OCI-LY7 (cell line): ENCODE data around the gene PGF. TPM values are rescaled to one million over a fixed set of nuclear protein-coding genes. Genes with fewer than 3 reads are reported as not detected.
"Not testable (repeated sequence)": the region's sequence is repeated elsewhere in the genome, so short reads cannot be mapped to it uniquely, and the experiment has no call there.

Experiments used
- BruUV-seq: library from RNA; stranded (reverse); fragments of 400-500 nt; replicated peaks from 2 replicates; lab custom pipeline; 2021; lab: Mats Ljungman, UMichigan
- CTCF ChIA-PET: fragments of 300-600 bp; sonication (Branson Sonifier 250); formaldehyde crosslinking; loops from one replicate; lab custom pipeline; 2022; ENCODE audit warnings: antibody characterized with exemption; ENCODE audit not compliant: unreplicated experiment; lab: Charles Lee
- POLR2A ChIA-PET: fragments of 300-600 bp; sonication (Branson Sonifier 250); formaldehyde crosslinking; loops from one replicate; lab custom pipeline; 2022; ENCODE audit warnings: antibody characterized with exemption; lab: Charles Lee
- DNase-seq: peaks from one replicate; pipeline ENCODE4 v3.0.0-alpha.2; 2015; ENCODE audit warnings: low spot score
- H2AFZ ChIP-seq: fragments of 200-600 bp; sonication (generic), shearing (Covaris generic); 2 replicates; pipeline ENCODE4 v1.6.1; 2014; ENCODE audit warnings: mild to moderate bottlenecking, antibody characterized with exemption, low read length, moderate library complexity
- H3K27ac ChIP-seq: fragments of 200-600 bp; sonication (generic); 2 replicates; pipeline ENCODE4 v1.5.1; 2014; ENCODE audit warnings: mixed run types, low read depth, mild to moderate bottlenecking, moderate library complexity, low read length, inconsistent platforms; ENCODE audit not compliant: poor library complexity, severe bottlenecking
- H3K36me3 ChIP-seq: fragments of 200-600 bp; sonication (generic); 2 replicates; pipeline ENCODE4 v1.6.1; 2014; ENCODE audit warnings: mild to moderate bottlenecking, antibody characterized with exemption, low read length, moderate library complexity, mixed read lengths; ENCODE audit not compliant: insufficient read depth
- H3K4me1 ChIP-seq: fragments of 200-600 bp; sonication (generic); 2 replicates; pipeline ENCODE4 v1.5.1; 2014; ENCODE audit warnings: mild to moderate bottlenecking, low read length; ENCODE audit not compliant: insufficient read depth, poor library complexity, severe bottlenecking
- H3K4me2 ChIP-seq: fragments of 200-600 bp; sonication (generic); 2 replicates; pipeline ENCODE4 v1.6.1; 2014; ENCODE audit warnings: mild to moderate bottlenecking, low read length
- H3K4me3 ChIP-seq: fragments of 200-600 bp; sonication (generic); 2 replicates; pipeline ENCODE4 v1.5.1; 2014; ENCODE audit warnings: mild to moderate bottlenecking, low read depth, low read length; ENCODE audit not compliant: poor library complexity, severe bottlenecking
- H3K79me2 ChIP-seq: fragments of 200-600 bp; sonication (generic); 2 replicates; pipeline ENCODE4 v1.6.1; 2016; ENCODE audit warnings: low read depth, mild to moderate bottlenecking, low read length, moderate library complexity, mixed read lengths; ENCODE audit not compliant: insufficient read depth
- H3K9me2 ChIP-seq: fragments of 200-600 bp; sonication (generic); 2 replicates; pipeline ENCODE4 v1.6.1; 2016; ENCODE audit warnings: mild to moderate bottlenecking, low read length, mixed read lengths; ENCODE audit not compliant: insufficient read depth
- H3K9me3 ChIP-seq: fragments of 200-600 bp; sonication (generic); 2 replicates; pipeline ENCODE4 v1.6.1; 2014; ENCODE audit warnings: mild to moderate bottlenecking, mixed run types, low read length, mixed read lengths
- H4K20me1 ChIP-seq: fragments of 200-600 bp; sonication (generic); 2 replicates; pipeline ENCODE4 v1.6.1; 2014; ENCODE audit warnings: mild to moderate bottlenecking, antibody characterized with exemption, low read length, moderate library complexity, mixed read lengths; ENCODE audit not compliant: insufficient read depth
- EZH2phosphoT487 ChIP-seq: fragments of 200-600 bp; sonication (generic); IDR thresholded peaks from 2 replicates; pipeline ENCODE4 v1.6.1; 2018; ENCODE audit warnings: low read depth, borderline replicate concordance, mild to moderate bottlenecking, mixed run types, antibody characterized with exemption, low read length, moderate library complexity, mixed read lengths
- intact Hi-C: fragments of 100-400 bp; cut with micrococcal nuclease; formaldehyde crosslinking; loops from one replicate; pipeline ENCODE4 v1.10.0; 2022; ENCODE audit not compliant: unreplicated experiment
- total RNA-seq, 2 experiments: library from RNA; depleted of rRNA in 1 of 2; stranded (reverse); fragments of >200 nt in 1 of 2; shearing (Covaris generic) in 1 of 2; gene quantifications; 2 replicates each; pipeline ENCODE4 v1.2.3, GENCODE V29; 2014 to 2022
- TF ChIP-seq, protein P1 (sequence below): fragments of 200-600 bp; sonication (generic); conservative IDR thresholded peaks from 2 replicates; pipeline ENCODE4 v1.5.1; 2014; ENCODE audit warnings: mild to moderate bottlenecking, antibody characterized with exemption, low read length, moderate library complexity, mixed read lengths

Gene PGF
- total RNA-seq, 2 experiments from 2014 or later = 0.09 to 0.19 TPM

DNA sequence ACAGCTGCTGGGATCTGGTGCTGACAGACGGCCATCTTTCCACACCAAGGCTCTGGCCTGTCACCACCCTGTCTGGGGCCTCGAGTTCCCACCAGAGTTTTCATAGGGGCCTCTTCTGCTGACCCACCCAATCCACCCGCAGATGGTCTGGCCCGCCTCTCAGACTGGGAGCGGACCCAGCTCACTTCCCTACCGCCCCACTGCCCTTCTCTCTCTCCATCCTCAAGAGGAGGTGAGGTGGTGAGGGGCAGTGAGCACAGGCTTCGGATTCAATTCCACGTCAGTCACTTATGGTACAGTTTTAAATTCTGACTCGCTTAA lies 20.1 kb downstream of the PGF start:
- BruUV-seq = no TSS peak
- no peaks in the 10 kb centered on the region for H4K20me1 ChIP-seq
- no peak overlapping the region for H3K4me2 ChIP-seq
- no peaks in the 10 kb centered on the region for H3K9me2 ChIP-seq
- no peaks in the 10 kb centered on the region for H3K36me3 ChIP-seq
- intact Hi-C loops = no loop called here
- DNase-seq = no peak
- no peaks in the 10 kb centered on the region for H3K79me2 ChIP-seq
- TF ChIP-seq, protein P1, sequence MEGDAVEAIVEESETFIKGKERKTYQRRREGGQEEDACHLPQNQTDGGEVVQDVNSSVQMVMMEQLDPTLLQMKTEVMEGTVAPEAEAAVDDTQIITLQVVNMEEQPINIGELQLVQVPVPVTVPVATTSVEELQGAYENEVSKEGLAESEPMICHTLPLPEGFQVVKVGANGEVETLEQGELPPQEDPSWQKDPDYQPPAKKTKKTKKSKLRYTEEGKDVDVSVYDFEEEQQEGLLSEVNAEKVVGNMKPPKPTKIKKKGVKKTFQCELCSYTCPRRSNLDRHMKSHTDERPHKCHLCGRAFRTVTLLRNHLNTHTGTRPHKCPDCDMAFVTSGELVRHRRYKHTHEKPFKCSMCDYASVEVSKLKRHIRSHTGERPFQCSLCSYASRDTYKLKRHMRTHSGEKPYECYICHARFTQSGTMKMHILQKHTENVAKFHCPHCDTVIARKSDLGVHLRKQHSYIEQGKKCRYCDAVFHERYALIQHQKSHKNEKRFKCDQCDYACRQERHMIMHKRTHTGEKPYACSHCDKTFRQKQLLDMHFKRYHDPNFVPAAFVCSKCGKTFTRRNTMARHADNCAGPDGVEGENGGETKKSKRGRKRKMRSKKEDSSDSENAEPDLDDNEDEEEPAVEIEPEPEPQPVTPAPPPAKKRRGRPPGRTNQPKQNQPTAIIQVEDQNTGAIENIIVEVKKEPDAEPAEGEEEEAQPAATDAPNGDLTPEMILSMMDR = no peak
- no peak for TF ChIP-seq EZH2phosphoT487
- H3K4me1 ChIP-seq = peaks cover 23% of the 10 kb centered on the region
- no peak overlapping the region for H3K4me3 ChIP-seq
- no peak overlapping the region for H3K27ac ChIP-seq
- no peak overlapping the region for H2AFZ ChIP-seq
- no peaks in the 10 kb centered on the region for H3K9me3 ChIP-seq
- ChIA-PET POLR2A (no interaction called here), CTCF (no interaction called here)

DNA sequence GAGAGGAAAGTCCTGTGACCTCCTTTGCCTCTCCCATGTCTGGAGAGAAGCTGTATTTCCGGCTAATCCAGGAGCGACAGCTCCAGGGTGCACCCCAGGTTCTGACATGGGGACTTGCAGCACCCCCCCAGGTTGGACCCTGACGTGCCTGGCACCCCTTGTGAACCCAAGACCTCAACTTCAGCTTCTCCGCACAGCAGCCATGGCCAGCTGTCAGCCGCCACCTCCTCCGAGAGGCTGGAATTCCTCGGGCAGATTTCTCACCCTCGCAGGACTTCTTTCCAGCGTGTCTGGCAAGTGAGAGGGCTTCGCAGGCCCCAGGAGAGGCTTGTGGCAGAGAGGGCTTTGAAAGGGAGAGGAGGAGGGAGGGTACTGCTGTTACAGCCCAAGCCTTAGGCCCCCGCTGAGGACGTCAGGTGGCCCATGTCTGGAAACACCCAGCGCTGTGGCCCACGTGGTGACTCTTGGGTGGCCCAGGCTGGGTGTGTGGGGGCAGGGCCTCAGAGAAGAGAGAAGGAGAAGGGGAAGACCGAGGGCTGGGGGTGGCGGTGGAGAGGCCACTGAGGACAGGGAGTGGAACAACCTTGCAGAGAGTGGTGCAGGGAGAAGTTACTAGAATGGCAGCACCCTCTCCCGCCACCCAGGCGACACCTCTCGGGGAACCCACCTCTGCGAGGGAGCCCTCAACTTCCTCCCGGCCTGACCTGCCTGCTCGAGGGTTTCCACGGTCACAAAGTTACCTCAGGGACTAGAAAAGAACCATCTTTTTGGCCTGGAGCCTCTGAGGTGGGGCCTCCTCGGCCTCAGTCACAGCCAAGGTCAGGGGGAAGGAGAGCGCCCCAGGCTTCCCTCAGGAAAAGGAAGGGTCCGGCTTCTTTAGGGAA lies 20.7 kb downstream of the PGF start:
- Histone ChIP-seq H2AFZ (no peak overlapping the region), H3K27ac (no peak overlapping the region), H3K79me2 (no peaks in the 10 kb centered on the region), H4K20me1 (no peaks in the 10 kb centered on the region), H3K4me2 (no peak overlapping the region), H3K4me1 (peaks cover 17% of the 10 kb centered on the region), H3K4me3 (no peak overlapping the region), H3K36me3 (no peaks in the 10 kb centered on the region), H3K9me2 (no peaks in the 10 kb centered on the region), H3K9me3 (no peaks in the 10 kb centered on the region)
- BruUV-seq = no TSS peak
- ChIA-PET CTCF (no interaction called here), POLR2A (interaction anchor here (0.7 kb wide), 1 partner anchor 12 kb away, joined by 3 read pairs; the partner anchor contains the start of gene RPS6KL1)
- no peak for DNase-seq
- intact Hi-C loops = no loop called here
- TF ChIP-seq EZH2phosphoT487 = no peak
- TF ChIP-seq, protein P1 = no peak

DNA sequence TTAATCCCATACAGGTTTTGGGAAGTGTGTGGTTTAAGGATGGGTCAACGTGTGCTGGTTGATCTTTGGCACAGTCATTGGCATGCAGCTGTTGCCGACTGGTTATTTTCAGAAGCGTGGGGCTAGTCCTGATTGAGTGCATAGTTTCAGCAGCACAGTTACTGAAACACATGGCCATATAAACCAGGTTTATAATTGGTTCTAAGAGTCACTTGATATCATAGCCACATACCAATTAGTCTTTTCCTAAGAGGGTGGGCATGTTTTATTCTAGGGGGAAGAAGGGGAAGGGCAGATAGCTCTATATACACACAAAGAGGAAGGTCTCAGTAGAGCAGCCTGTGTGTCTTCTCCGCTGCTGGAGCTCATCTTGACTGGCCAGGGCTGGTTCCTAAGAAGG lies 21.4 kb downstream of the PGF start:
- no peaks in the 10 kb centered on the region for H3K79me2 ChIP-seq
- no peak for DNase-seq
- no TSS peak for BruUV-seq
- no peaks in the 10 kb centered on the region for H4K20me1 ChIP-seq
- H2AFZ ChIP-seq = no peak overlapping the region
- no peaks in the 10 kb centered on the region for H3K36me3 ChIP-seq
- intact Hi-C loops = no loop called here
- H3K9me2 ChIP-seq = no peaks in the 10 kb centered on the region
- no peak overlapping the region for H3K4me2 ChIP-seq
- H3K27ac ChIP-seq = no peak overlapping the region
- peaks cover 10% of the 10 kb centered on the region for H3K4me1 ChIP-seq
- H3K4me3 ChIP-seq = no peak overlapping the region
- ChIA-PET CTCF (no interaction called here), POLR2A (interaction anchor here (0.6 to 0.7 kb wide), 3 partner anchors 11 to 664 kb away, joined by 3 read pairs; partner anchors contain the start of gene RPS6KL1)
- H3K9me3 ChIP-seq = no peaks in the 10 kb centered on the region
- TF ChIP-seq, protein P1 = no peak
- no peak for TF ChIP-seq EZH2phosphoT487

DNA sequence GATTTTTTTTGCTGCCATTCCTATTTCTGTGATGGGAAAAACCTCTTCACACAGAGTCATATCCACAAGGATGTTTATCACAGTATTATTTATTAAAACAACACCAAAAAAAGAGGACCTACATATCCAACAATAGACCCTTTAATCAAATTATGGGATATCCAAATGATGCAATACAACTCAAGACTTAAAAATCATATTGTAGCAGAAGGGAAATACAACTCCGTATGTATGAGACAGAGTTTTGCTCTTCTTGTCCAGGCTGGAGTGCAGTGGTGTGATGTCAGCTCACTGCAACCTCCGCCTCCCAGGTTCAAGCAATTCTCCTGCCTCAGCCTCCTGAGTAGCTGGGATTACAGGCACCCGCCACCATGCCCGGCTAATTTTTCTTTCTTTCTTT lies 22.5 kb downstream of the PGF start:
- H4K20me1 ChIP-seq, POLR2A ChIA-PET, H3K9me2 ChIP-seq, H3K9me3 ChIP-seq, H3K4me3 ChIP-seq, BruUV-seq, H3K79me2 ChIP-seq, H3K36me3 ChIP-seq, H3K4me1 ChIP-seq, DNase-seq, intact Hi-C loops, H3K27ac ChIP-seq, CTCF ChIA-PET: not testable (repeated sequence)
- Histone ChIP-seq H3K4me2 (peak overlapping the region; percentile 24; the same call in 1 of the 2 replicates), H2AFZ (peak overlapping the region; percentile 55; the same call in 1 of the 2 replicates)
